Heart left ventricle (tissue), 13 donors: ENCODE results near the gene SLFN12L.

ENCODE experiments used
- POLR2A ChIP-seq, 2 donors: fragments of 450-650 bp; IDR thresholded peaks; one replicate each; pipeline ENCODE4 v1.6.1; 2017; ENCODE audit warnings: antibody characterized with exemption in 2 of 2, mild to moderate bottlenecking in 2 of 2, moderate library complexity in 2 of 2
- TF ChIP-seq, protein P1 (sequence below), 12 donors: fragments of 200-600 bp; sonication (generic) in 4 of 12; IDR thresholded peaks; one replicate each; pipeline versions ENCODE4 v1.5.0 to v1.8.0; 2018 to 2022; ENCODE audit warnings: antibody characterized with exemption in 12 of 12, mild to moderate bottlenecking in 5 of 12
- donor health status: ischemic (EF 13 %, LVEDD 7.1; RV severe dilation, severe dysfunction).
- donor health status: DM: no; HTN: yes; CAD: no.
- donor health status: DM: no; HTN: no; CAD: no.
- donor health status: ischemic (EF 25% LVEDD 6.9; RV normal size, moderate dysfunction).
- donor health status: ischemic (EF 25% LVEDD 5.7; RV mildly dilated, moderate dysfunction).
- donor health status: ischemic (EF 35%, LVEDD 5.7; RV mildly dilated, moderate dysfunction).
- donor health status: nonischemic (EF 11% LVEDD 7.7; RV severe dilation, severe dysfunction).
- donor health status: DM: yes; HTN: yes; CAD: no.
- donor health status: PGD.
- donor health status: ischemic (EF 29% LVEDD 5.4; RV normal size, mild dysfunction).
- donor health status: nonischemic (EF 23%, LVEDD 6.1; RV moderate dilation, normal function).

DNA sequence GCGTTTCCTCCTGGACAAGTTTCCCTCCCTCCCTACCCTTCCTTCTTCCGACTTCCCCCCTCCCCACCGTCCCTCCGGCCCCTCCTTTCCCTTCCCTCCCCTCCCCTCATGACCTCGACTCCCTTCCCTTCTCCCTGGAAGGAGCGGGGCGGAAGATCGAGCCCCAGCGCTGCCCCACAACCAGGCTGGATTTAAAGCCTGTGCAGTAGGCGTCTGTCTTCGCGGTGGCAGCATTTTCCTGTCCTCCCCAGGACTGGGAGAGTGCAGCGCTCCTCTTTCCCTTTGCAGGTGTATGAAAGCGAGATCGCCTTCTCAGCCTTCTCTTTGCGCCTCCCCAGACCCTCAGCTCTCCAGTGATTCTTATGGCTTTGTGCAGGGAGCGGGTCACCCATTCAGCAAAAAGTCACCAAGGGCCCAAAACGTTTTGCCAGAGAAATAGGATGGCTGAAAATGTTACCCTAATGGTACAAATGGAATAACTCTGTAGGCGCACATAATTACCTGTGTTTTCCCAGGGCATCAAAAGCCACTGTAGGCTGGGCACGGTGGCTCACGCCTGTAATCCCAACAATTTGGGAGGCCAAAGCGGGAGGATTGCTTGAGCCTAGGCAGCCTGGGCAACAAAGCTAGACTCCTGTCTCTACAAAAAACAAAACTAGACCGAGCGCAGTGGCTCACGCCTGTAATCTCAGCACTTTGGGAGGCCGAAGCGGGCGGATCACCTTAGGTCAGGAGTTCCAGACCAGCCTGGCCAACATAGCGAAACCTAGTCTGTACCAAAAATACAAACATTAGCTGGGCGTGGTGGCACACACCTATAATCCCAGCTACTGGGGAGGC is 40.8 kb downstream of the SLFN12L start:
- TF ChIP-seq, protein P1, sequence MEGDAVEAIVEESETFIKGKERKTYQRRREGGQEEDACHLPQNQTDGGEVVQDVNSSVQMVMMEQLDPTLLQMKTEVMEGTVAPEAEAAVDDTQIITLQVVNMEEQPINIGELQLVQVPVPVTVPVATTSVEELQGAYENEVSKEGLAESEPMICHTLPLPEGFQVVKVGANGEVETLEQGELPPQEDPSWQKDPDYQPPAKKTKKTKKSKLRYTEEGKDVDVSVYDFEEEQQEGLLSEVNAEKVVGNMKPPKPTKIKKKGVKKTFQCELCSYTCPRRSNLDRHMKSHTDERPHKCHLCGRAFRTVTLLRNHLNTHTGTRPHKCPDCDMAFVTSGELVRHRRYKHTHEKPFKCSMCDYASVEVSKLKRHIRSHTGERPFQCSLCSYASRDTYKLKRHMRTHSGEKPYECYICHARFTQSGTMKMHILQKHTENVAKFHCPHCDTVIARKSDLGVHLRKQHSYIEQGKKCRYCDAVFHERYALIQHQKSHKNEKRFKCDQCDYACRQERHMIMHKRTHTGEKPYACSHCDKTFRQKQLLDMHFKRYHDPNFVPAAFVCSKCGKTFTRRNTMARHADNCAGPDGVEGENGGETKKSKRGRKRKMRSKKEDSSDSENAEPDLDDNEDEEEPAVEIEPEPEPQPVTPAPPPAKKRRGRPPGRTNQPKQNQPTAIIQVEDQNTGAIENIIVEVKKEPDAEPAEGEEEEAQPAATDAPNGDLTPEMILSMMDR (IDR thresholded peaks at IDR 0.05): no peak
- TF ChIP-seq POLR2A (IDR thresholded peaks at IDR 0.05): no peak
